ENCODE measurements around the gene TFF2. TPM values are rescaled to one million over a fixed set of nuclear protein-coding genes. Genes with fewer than 3 reads are reported as not detected.

TFF2 gene
- total RNA-seq, 1 experiment from 2014 or later: not detected

GRCh38 chr21:42303443-42303842 is 47.4 kb downstream of the TFF2 start:
- in situ Hi-C loops (cut with HindIII; ENCODE audit: low pct_unique_long_range_greater_than_20kb, low sequenced_read_pairs): no loop called here
- no peak for DNase-seq (ENCODE audit: low read depth, low spot score)

DNA sequence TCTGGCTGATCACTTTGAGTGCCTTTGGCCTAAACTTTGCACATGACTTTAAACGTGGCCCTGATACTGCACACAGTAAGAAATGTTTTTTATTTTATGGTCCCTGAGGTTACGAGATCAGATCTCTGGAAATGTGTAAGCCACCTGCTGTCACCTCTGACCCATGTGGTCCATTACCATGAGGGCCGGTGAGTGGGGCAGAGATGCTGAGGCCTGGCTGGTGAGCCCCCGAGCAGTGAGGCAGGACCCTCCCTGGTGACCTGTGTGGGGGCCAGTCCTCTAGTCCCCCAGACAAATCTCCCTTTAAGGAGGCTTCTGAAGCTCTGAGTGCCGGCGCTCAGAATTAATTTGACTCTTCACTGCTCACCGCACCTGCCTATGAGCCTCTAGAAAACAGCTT is 48.0 kb downstream of the TFF2 start:
- in situ Hi-C loops (cut with HindIII; ENCODE audit: low pct_unique_long_range_greater_than_20kb, low sequenced_read_pairs): no loop called here
- DNase-seq (ENCODE audit: low read depth, low spot score): no peak

DNA sequence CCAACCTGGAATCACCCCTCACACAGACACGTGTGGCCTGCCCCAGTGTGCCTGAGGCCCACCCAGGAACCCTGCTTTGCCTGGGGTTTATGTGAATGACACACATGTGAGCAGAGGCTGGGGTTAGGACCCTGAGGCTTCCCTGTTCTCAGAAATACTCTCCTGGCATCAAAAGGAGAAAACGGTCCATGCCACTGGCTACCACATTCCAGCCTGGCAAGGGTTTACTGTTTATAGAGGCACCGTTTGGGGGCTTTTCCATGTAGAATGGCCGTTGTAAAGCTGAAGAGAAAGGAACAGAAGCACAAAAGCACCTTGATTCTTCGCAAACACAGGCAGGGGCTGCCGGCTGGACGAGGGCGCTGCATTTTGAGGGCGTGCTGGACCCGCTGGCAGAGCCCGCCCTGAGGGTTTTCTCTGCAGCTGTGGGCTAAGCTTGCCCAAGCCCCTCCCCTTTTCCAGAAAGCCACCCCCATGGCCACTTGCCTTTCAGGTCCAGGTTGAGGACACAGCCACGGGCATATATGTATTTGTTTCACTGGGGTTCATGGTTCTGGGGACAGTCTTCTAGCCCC is 48.6 kb downstream of the TFF2 start:
- DNase-seq (ENCODE audit: low read depth, low spot score): no peak
- in situ Hi-C loops (cut with HindIII; ENCODE audit: low pct_unique_long_range_greater_than_20kb, low sequenced_read_pairs): no loop called here

DNA sequence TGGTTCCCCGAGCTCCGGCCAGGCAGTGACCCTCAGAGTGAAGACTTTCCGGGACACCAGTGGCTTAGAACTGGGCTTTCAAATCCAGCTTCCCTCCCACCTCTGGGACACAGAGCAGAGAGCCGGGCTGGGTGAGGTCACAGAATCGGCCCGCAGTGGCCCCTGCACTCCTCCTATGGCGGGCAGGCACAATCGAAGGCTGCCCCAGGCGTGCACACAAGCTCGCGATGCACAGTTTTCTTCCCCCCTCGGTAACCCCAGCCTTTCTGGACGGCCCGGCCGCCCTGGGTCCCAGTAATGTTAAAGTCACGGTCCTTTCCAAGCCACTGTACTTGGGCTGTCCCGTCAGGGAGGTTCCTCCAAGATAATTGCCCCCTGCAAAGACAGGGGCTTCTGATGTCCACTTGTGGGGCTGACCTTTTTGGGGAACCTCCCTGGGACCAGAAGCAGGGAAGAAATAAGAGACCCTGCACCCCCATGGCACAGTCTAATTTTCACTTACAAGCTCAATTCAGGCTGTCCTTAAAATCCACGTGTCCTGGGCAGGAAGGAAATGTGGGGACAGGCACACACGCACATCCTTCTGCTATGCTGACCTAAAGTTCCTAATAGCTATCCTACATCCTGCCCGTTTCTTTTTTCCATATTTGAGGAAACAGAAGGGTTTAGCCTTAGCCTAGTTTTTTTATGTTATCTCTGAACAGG is 49.3 kb downstream of the TFF2 start:
- DNase-seq (ENCODE audit: low read depth, low spot score): no peak
- in situ Hi-C loops (cut with HindIII; ENCODE audit: low pct_unique_long_range_greater_than_20kb, low sequenced_read_pairs): no loop called here

GRCh38 chr21:42300956-42301355 is 49.8 kb downstream of the TFF2 start:
- in situ Hi-C loops (cut with HindIII; ENCODE audit: low pct_unique_long_range_greater_than_20kb, low sequenced_read_pairs): no loop called here
- no peak for DNase-seq (ENCODE audit: low read depth, low spot score)

GRCh38 chr21:42300045-42300583 is 50.7 kb downstream of the TFF2 start:
- in situ Hi-C loops (cut with HindIII; ENCODE audit: low pct_unique_long_range_greater_than_20kb, low sequenced_read_pairs): no loop called here

DNA sequence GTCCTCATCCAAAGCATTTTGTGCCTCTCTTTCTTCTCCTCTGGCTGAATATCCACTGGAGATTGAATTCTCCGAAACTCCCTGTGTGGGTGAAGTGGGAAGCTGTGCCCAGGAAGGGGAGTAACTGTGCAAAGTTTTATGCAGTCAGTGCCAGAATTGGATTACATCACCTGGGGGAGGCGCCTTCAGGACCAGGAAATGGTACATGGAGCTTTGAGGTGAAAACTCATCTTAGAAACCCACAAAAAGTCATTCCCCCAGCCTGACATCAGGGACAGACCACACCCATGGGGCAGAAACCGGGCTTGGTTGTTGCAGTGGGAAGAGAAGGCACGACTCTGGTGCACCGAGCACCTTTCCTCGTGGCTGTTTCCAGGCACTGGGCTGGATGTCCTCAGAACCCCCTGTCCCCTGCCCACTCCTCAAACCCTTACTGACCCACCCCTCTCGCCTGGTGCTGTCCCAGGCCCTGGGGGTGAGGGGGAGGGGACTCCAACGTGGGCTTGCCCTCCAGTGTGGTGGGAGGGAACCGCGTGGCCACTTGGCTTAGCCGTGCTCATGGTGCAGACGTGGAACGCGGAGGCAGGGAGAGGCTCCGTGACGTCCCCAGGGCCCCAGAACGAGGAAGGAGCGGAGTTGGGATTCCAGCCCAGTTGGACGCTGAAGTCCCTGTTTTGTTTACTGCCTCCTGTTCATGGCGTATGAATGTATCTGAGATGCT is 51.3 kb downstream of the TFF2 start:
- no peak for DNase-seq (ENCODE audit: low read depth, low spot score)
- in situ Hi-C loops (cut with HindIII; ENCODE audit: low pct_unique_long_range_greater_than_20kb, low sequenced_read_pairs): no loop called here

More at GRCh38 chr21:42300045-42300583, 50.7 kb downstream of the TFF2 start:
- no peak for DNase-seq (ENCODE audit: low read depth, low spot score)

DNA sequence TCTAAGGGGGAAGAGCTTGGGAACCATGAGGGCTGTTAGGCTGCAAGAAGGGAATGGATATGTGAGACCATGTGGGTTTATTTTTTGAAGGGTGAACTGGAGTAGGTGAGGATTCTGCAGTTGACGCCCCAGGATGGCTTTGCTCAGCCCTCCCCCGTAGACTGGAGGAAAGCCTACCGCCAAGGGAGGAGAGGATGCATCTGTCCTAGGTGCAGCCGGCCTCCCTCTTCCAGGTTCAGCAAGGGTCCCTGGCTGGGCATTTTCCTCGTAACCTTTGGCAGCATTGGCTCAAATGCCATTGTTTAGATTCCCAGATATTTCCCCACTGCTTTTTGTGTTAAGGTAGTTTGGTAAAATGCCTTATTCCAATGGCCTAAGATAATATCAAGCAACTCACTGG is 52.1 kb downstream of the TFF2 start:
- in situ Hi-C loops (cut with HindIII; ENCODE audit: low pct_unique_long_range_greater_than_20kb, low sequenced_read_pairs): no loop called here
- no peak for DNase-seq (ENCODE audit: low read depth, low spot score)

- in situ Hi-C loops (cut with HindIII; ENCODE audit: low pct_unique_long_range_greater_than_20kb, low sequenced_read_pairs): no loop called here
- DNase-seq (ENCODE audit: low read depth, low spot score): no peak
These were observed 52.6 kb downstream of the TFF2 start for GRCh38 chr21:42298237-42298636.

GRCh38 chr21:42297377-42297776 is 53.4 kb downstream of the TFF2 start:
- DNase-seq (ENCODE audit: low read depth, low spot score): no peak
- in situ Hi-C loops (cut with HindIII; ENCODE audit: low pct_unique_long_range_greater_than_20kb, low sequenced_read_pairs): no loop called here

DNA sequence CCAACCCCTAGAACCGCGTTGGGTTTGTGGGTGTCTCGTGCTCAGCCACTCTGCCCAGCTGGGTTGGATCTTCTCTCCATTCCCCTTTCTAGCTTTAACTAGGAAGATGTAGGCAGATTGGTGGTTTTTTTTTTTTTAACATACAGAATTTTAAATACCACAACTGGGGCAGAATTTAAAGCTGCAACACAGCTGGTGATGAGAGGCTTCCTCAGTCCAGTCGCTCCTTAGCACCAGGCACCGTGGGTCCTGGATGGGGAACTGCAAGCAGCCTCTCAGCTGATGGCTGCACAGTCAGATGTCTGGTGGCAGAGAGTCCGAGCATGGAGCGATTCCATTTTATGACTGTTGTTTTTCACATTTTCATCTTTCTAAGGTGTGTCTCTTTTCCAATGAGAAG is 54.3 kb downstream of the TFF2 start:
- in situ Hi-C loops (cut with HindIII; ENCODE audit: low pct_unique_long_range_greater_than_20kb, low sequenced_read_pairs): no loop called here
- DNase-seq (ENCODE audit: low read depth, low spot score): no peak

Other genes with a start within 250 kb of the TFF2 start
- gene ABCG1, start 131.9 kb downstream of the TFF2 start, total RNA-seq (2014; rRNA removed; shearing (Covaris generic)): 0.21 TPM in 1 of 2 replicates, not detected in the other
- 0.13 and 0.16 TPM in 2 replicates for gene TFF3, start 35.6 kb downstream of the TFF2 start, total RNA-seq (2014; rRNA removed; shearing (Covaris generic))
- gene TFF1, start 15.5 kb upstream of the TFF2 start, total RNA-seq (2014; rRNA removed; shearing (Covaris generic)): not detected in 2 replicates
- 0.34 TPM in 1 of 2 replicates, not detected in the other for gene TMPRSS3, start 45.1 kb upstream of the TFF2 start, total RNA-seq (2014; rRNA removed; shearing (Covaris generic))
- not detected in 2 replicates for gene UBASH3A, start 52.9 kb upstream of the TFF2 start, total RNA-seq (2014; rRNA removed; shearing (Covaris generic))
- gene RSPH1, start 145.2 kb upstream of the TFF2 start, total RNA-seq (2014; rRNA removed; shearing (Covaris generic)): 0.11 TPM in 1 of 2 replicates, not detected in the other
- 4.3 and 7.2 TPM in 2 replicates for gene SLC37A1, start 162.9 kb upstream of the TFF2 start, total RNA-seq (2014; rRNA removed; shearing (Covaris generic))